Coronary artery (tissue), 2 donors: ENCODE data around the gene TPI1.

ENCODE experiments used
- DNase-seq: peaks from one replicate; pipeline ENCODE4 v3.0.0-alpha.2; 2017; ENCODE audit warnings: low spot score
- H3K27ac ChIP-seq, 2 donors: fragments of 200-600 bp; sonication (generic); one replicate each; pipeline ENCODE4 v1.5.1; 2016 to 2019
- H3K4me3 ChIP-seq: fragments of 200-600 bp; sonication (generic); 2 replicates; pipeline ENCODE4 v1.5.1; 2016; ENCODE audit warnings: mild to moderate bottlenecking, moderate library complexity
- TF ChIP-seq, protein P1 (sequence below): fragments of 200-600 bp; sonication (generic); IDR thresholded peaks from one replicate; pipeline ENCODE4 v1.5.1; 2019; ENCODE audit warnings: antibody characterized with exemption

Gene TPI1

DNA sequence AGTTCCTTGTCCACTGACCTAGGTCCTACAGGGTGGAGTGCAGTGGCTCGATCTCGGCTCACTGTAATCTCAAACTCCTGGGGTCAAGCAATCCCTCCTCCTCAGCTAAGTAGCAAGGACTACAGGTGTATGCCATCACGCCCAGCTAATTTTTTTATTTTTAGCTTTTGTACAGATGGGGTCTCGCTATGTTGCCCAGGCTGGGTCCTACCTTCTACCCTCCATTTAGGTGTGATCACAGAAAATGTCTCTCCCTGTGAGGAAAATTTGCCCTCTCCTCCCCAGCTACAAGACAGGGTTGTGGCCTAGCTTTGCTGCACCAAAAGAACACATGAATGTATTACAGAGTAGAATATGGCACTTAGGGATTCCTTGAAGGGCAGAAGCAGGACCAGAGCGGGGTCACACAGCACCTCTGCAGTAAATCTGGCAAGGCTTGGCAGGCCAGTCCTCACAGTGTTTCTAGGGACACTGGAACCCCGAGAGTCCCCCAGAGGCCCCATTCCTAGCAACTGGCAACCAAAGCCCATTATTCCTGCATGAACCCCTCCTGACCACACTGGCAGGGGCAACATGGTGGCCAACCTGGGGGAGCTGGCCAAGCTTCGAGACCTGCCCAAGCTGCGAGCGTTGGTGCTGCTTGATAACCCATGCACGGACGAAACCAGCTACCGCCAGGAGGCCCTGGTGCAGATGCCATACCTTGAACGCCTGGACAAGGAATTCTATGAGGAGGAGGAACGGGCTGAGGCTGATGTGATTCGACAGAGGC lies 45.0 kb downstream of the TPI1 start:
- Histone ChIP-seq H3K27ac (no peak overlapping the region), H3K4me3 (no peak overlapping the region)
- TF ChIP-seq, protein P1, sequence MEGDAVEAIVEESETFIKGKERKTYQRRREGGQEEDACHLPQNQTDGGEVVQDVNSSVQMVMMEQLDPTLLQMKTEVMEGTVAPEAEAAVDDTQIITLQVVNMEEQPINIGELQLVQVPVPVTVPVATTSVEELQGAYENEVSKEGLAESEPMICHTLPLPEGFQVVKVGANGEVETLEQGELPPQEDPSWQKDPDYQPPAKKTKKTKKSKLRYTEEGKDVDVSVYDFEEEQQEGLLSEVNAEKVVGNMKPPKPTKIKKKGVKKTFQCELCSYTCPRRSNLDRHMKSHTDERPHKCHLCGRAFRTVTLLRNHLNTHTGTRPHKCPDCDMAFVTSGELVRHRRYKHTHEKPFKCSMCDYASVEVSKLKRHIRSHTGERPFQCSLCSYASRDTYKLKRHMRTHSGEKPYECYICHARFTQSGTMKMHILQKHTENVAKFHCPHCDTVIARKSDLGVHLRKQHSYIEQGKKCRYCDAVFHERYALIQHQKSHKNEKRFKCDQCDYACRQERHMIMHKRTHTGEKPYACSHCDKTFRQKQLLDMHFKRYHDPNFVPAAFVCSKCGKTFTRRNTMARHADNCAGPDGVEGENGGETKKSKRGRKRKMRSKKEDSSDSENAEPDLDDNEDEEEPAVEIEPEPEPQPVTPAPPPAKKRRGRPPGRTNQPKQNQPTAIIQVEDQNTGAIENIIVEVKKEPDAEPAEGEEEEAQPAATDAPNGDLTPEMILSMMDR, result no peak
- no peak for DNase-seq

DNA sequence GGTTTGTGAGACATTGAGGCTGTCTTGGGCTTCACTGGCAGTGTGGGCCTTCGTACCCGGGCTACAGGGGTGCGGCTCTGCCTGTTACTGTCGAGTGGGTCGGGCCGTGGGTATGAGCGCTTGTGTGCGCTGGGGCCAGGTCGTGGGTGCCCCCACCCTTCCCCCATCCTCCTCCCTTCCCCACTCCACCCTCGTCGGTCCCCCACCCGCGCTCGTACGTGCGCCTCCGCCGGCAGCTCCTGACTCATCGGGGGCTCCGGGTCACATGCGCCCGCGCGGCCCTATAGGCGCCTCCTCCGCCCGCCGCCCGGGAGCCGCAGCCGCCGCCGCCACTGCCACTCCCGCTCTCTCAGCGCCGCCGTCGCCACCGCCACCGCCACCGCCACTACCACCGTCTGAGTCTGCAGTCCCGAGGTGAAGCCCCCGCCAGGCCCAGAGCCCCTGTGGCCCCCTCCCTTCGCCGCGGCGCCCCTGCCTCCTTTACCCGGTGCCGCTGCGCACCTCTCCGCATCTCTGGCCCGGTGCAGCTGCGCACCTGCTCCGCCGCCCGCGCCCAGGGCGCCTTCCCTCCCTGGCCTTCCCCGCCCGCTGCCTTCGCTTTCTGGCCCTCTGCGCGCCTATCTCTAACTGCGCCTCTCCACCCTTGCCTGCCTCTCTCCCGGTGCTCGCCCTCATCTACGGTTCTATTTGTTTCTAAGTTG lies 47.1 kb downstream of the TPI1 start, which contains the start of gene ENO2:
TSS of gene ENO2 (plus strand) at position 335 of the 701 bp plus-strand sequence. CDS start 1,253 bp downstream, outside the sequence.
- DNase-seq, result peak; percentile 87
- H3K4me3 ChIP-seq, result peak within 1 kb of the TSS; percentile 79
- TF ChIP-seq, protein P1, result no peak
- H3K27ac ChIP-seq, result peak within 1 kb of the TSS; percentile 90 to 96

DNA sequence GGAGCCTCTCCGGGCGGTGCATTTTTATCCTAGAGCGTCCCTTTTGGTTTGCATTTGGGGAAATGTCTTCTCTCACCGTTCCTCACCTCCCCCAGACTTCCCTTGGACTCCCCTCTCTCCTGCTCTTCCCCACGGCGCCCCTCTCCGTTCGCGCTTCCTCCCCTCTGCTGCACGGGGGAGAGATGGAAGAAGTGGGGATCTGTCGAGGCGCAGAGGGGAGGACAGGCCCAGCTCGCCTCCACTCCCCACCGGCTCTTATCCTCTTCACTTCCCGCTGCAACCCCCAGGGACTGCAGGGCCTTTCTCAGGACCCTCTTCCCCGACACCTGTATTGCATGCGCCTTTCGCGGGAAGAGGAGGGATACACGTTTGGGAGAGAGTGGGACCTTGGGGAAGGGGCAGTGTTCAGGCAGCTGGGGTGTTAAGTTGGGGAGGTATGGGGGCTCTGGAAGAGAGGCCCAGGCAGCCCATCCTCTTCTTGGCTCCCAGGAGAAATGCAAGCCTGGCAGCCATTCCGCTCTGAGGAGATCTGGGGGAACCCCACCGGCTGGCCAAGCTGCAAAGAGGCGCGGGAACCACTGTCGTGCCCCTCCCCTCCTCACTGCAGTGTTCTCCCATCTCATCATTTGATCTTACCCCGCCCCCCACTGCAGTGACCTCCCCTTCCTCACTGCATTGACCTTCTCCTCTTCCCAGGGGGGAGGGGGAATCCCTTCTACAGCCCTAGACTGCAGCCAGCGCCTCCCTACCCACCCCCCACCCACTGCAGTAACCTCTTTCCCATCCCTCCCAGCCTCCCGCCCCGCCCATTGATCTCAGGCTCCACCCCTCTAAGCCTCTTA lies 47.8 kb downstream of the TPI1 start:
- H3K27ac ChIP-seq, result peak overlapping the region; percentile 90 to 96
- TF ChIP-seq, protein P1, result no peak
- no peak for DNase-seq

DNA sequence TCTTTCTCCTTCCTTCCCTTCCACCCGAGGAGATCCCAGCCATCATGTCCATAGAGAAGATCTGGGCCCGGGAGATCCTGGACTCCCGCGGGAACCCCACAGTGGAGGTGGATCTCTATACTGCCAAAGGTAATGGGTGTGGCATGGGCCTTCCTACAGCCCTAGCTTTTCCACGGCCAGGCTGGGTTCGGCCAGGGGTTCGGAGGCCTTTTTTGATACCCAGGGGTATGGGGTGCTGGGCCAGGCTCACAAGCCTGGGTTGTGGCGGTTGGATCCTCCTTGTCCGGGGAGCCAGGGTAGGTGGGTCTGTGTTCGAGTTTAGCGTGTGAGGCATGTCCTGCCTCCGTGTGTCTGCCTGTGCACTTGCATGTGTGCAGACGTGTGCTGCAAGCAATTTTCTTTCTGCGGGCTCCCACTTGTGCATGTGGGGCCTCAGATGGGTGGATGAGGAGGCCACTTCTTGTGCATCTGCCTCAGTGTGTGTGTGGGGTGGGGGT lies 48.5 kb downstream of the TPI1 start:
- H3K27ac ChIP-seq, result peak overlapping the region in 1 of 2 donors; percentile 96
- H3K4me3 ChIP-seq, result peak overlapping the region; percentile 79
- TF ChIP-seq, protein P1, result no peak
- DNase-seq, result no peak

More for the DNA sequence above, 47.8 kb downstream of the TPI1 start:
- H3K4me3 ChIP-seq, result peak overlapping the region; percentile 79

DNA sequence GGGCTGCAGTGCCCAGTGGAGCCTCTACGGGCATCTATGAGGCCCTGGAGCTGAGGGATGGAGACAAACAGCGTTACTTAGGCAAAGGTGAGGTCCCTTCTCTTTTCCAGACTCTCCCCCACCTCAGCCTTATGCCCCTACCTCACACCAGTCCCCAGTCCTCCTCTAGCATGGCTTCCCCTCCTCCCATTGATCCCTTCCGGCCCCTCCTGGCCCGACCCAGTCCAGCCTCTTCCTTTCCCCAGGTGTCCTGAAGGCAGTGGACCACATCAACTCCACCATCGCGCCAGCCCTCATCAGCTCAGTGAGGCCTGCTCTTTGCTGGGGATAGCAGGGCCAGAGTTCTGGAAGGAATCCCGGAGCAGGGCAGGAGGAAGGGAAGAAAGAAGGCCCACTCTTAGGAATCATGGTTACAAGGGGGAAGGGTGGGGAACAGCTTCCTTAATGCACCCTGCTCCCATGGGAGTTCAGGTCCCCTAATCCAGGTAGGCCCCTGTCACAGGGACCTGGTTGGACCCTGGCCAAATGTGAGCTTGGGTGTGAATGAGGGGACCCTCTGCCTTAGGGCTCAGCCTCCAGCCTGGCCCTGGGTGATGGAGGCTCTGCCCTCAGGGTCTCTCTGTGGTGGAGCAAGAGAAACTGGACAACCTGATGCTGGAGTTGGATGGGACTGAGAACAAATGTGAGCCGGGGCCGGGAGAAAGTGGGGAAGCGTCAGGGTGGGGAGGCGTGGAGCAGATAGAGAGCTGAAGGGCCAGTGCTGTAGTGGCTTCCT lies 49.3 kb downstream of the TPI1 start:
- DNase-seq, result no peak
- Histone ChIP-seq H3K27ac (no peak overlapping the region), H3K4me3 (no peak overlapping the region)
- TF ChIP-seq, protein P1, result no peak
